Measurements from ENCODE around the gene IPO11. TPM values are rescaled to one million over a fixed set of nuclear protein-coding genes. Genes with fewer than 3 reads are reported as not detected.

Gene IPO11
- total RNA-seq, 1 donor from 2014 or later = 66.9 TPM

GRCh38 chr5:62421414-62421813 is 8.9 kb downstream of the IPO11 start:
- Histone ChIP-seq H3K27ac (no peak overlapping the region), H3K79me2 (ENCODE audit: low read depth) (peaks cover 100% of the 10 kb centered on the region), H3K4me3 (no peak overlapping the region), H3K9me3 (ENCODE audit: low read depth) (no peaks in the 10 kb centered on the region), H3F3A (ENCODE audit: low read depth) (no peaks in the 10 kb centered on the region), H4K20me1 (ENCODE audit: low read depth) (peaks cover 6% of the 10 kb centered on the region), H3K9ac (no peak overlapping the region), H3K36me3 (no peaks in the 10 kb centered on the region), H3K27me3 (no peaks in the 10 kb centered on the region), H3K4me1 (no peaks in the 10 kb centered on the region), H3K4me2 (no peak overlapping the region), H2AFZ (replicated peaks) (no peak overlapping the region)
- TF ChIP-seq CTCF (IDR thresholded peaks at IDR 0.05) (no peak), EZH2 (IDR thresholded peaks at IDR 0.05) (no peak)
- Mint-ChIP-seq H3K9me3 (no peaks in the 10 kb centered on the region), H3K36me3 (peaks cover 4% of the 10 kb centered on the region), H3K4me1 (no peaks in the 10 kb centered on the region), H3K27ac (no peak overlapping the region), H3K27me3 (ENCODE audit: insufficient read depth, low read depth) (peaks cover 2% of the 10 kb centered on the region), H3K4me3 (no peak overlapping the region)
- no peak for DNase-seq (ENCODE audit: low spot score)

- Histone ChIP-seq H4K20me1 (ENCODE audit: low read depth) (peaks cover 1% of the 10 kb centered on the region), H3K4me1 (no peaks in the 10 kb centered on the region), H3F3A (ENCODE audit: low read depth) (no peaks in the 10 kb centered on the region), H3K27me3 (no peaks in the 10 kb centered on the region), H3K27ac (no peak overlapping the region), H3K4me2 (no peak overlapping the region), H3K4me3 (no peak overlapping the region), H3K9me3 (ENCODE audit: low read depth) (no peaks in the 10 kb centered on the region), H3K79me2 (ENCODE audit: low read depth) (peaks cover 100% of the 10 kb centered on the region), H3K36me3 (no peaks in the 10 kb centered on the region), H2AFZ (replicated peaks) (no peak overlapping the region), H3K9ac (no peak overlapping the region)
- Mint-ChIP-seq H3K27ac (no peak overlapping the region), H3K36me3 (peaks cover 4% of the 10 kb centered on the region), H3K4me1 (no peaks in the 10 kb centered on the region), H3K4me3 (no peak overlapping the region), H3K27me3 (ENCODE audit: insufficient read depth, low read depth) (no peaks in the 10 kb centered on the region), H3K9me3 (no peaks in the 10 kb centered on the region)
- DNase-seq (ENCODE audit: low spot score) = no peak
- TF ChIP-seq EZH2phosphoT487 (IDR thresholded peaks at IDR 0.05) = no peak
- TF ChIP-seq CTCF (IDR thresholded peaks at IDR 0.05) = no peak
- TF ChIP-seq EZH2 (IDR thresholded peaks at IDR 0.05) = no peak
Observed at GRCh38 chr5:62424763-62425162, 12.2 kb downstream of the IPO11 start.

- DNase-seq (ENCODE audit: low spot score) = no peak
- Histone ChIP-seq H2AFZ (replicated peaks) (no peak overlapping the region), H3K4me2 (no peak overlapping the region), H4K20me1 (ENCODE audit: low read depth) (peaks cover 11% of the 10 kb centered on the region), H3K4me1 (no peaks in the 10 kb centered on the region), H3K9me3 (ENCODE audit: low read depth) (no peaks in the 10 kb centered on the region), H3K27ac (no peak overlapping the region), H3K4me3 (no peak overlapping the region), H3F3A (ENCODE audit: low read depth) (no peaks in the 10 kb centered on the region), H3K27me3 (no peaks in the 10 kb centered on the region), H3K9ac (no peak overlapping the region), H3K79me2 (ENCODE audit: low read depth) (peaks cover 97% of the 10 kb centered on the region), H3K36me3 (no peaks in the 10 kb centered on the region)
- H3K9me3 Mint-ChIP-seq = no peaks in the 10 kb centered on the region
- H3K4me1 Mint-ChIP-seq = no peaks in the 10 kb centered on the region
- H3K36me3 Mint-ChIP-seq = no peaks in the 10 kb centered on the region
- H3K4me3 Mint-ChIP-seq = no peak overlapping the region
- no peak for TF ChIP-seq EZH2phosphoT487 (IDR thresholded peaks at IDR 0.05)
- no peak for TF ChIP-seq EZH2 (IDR thresholded peaks at IDR 0.05)
- TF ChIP-seq CTCF (IDR thresholded peaks at IDR 0.05) = no peak
- H3K27me3 Mint-ChIP-seq (ENCODE audit: insufficient read depth, low read depth) = no peaks in the 10 kb centered on the region
- no peak overlapping the region for H3K27ac Mint-ChIP-seq
Observed at GRCh38 chr5:62431735-62432620, 19.4 kb downstream of the IPO11 start.
